ENCODE results near the gene ITGA8.
"Not testable (repeated sequence)": the region's sequence is repeated elsewhere in the genome, so short reads cannot be mapped to it uniquely, and the experiment has no call there.

ITGA8 gene

GRCh38 chr10:15620836-15621515 is 98.7 kb downstream of the ITGA8 start:
- DNase-seq (ENCODE audit: low read depth, low spot score), result no peak

GRCh38 chr10:15620337-15620736 is 99.4 kb downstream of the ITGA8 start:
- DNase-seq (ENCODE audit: low read depth, low spot score), result no peak

- no peak for DNase-seq (ENCODE audit: low read depth, low spot score)
Observed at GRCh38 chr10:15609246-15609645, 110.5 kb downstream of the ITGA8 start.

GRCh38 chr10:15606377-15606776 is 113.3 kb downstream of the ITGA8 start:
- no peak for DNase-seq (ENCODE audit: low read depth, low spot score)

GRCh38 chr10:15605740-15606369 is 113.9 kb downstream of the ITGA8 start:
- no peak for DNase-seq (ENCODE audit: low read depth, low spot score)

GRCh38 chr10:15603446-15604011 is 116.2 kb downstream of the ITGA8 start:
- no peak for DNase-seq (ENCODE audit: low read depth, low spot score)

- no peak for DNase-seq (ENCODE audit: low read depth, low spot score)
Observed at GRCh38 chr10:15601819-15602218, 117.9 kb downstream of the ITGA8 start.

- DNase-seq (ENCODE audit: low read depth, low spot score), result no peak
Observed at GRCh38 chr10:15595260-15595659, 124.5 kb downstream of the ITGA8 start.

- no peak for DNase-seq (ENCODE audit: low read depth, low spot score)
Observed at GRCh38 chr10:15591937-15592336, 127.8 kb downstream of the ITGA8 start.

GRCh38 chr10:15591431-15591830 is 128.3 kb downstream of the ITGA8 start:
- no peak for DNase-seq (ENCODE audit: low read depth, low spot score)

- no peak for DNase-seq (ENCODE audit: low read depth, low spot score)
Observed at GRCh38 chr10:15588635-15589508, 130.8 kb downstream of the ITGA8 start.

- no peak for DNase-seq (ENCODE audit: low read depth, low spot score)
Observed at GRCh38 chr10:15588151-15588550, 131.6 kb downstream of the ITGA8 start.

GRCh38 chr10:15587271-15587670 is 132.5 kb downstream of the ITGA8 start:
- no peak for DNase-seq (ENCODE audit: low read depth, low spot score)

GRCh38 chr10:15585303-15585715 is 134.4 kb downstream of the ITGA8 start:
- DNase-seq (ENCODE audit: low read depth, low spot score), result no peak

GRCh38 chr10:15582972-15583371 is 136.8 kb downstream of the ITGA8 start:
- DNase-seq (ENCODE audit: low read depth, low spot score), result not testable (repeated sequence)

- DNase-seq (ENCODE audit: low read depth, low spot score), result no peak
Observed at GRCh38 chr10:15579605-15580004, 140.1 kb downstream of the ITGA8 start.

GRCh38 chr10:15572531-15573045 is 147.1 kb downstream of the ITGA8 start:
- DNase-seq (ENCODE audit: low read depth, low spot score), result no peak

- peak; percentile 60 for DNase-seq (ENCODE audit: low read depth, low spot score)
Observed at GRCh38 chr10:15571575-15571974, 148.1 kb downstream of the ITGA8 start.

- DNase-seq (ENCODE audit: low read depth, low spot score), result no peak
Observed at GRCh38 chr10:15570738-15571339, 148.9 kb downstream of the ITGA8 start.

GRCh38 chr10:15567952-15568351 is 151.8 kb downstream of the ITGA8 start:
- no peak for DNase-seq (ENCODE audit: low read depth, low spot score)

GRCh38 chr10:15563246-15563645 is 156.5 kb downstream of the ITGA8 start:
- no peak for DNase-seq (ENCODE audit: low read depth, low spot score)

Measured in brain pericyte (primary cell).